GM21515 (cell line): ENCODE data around the gene HILPDA.

Source experiments
- ATAC-seq: cut with Tn5 transposase; IDR thresholded peaks from one replicate; pipeline ENCODE4 v1.9.1; 2021; ENCODE audit not compliant: unreplicated experiment

Gene HILPDA, protein sequence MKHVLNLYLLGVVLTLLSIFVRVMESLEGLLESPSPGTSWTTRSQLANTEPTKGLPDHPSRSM

DNA sequence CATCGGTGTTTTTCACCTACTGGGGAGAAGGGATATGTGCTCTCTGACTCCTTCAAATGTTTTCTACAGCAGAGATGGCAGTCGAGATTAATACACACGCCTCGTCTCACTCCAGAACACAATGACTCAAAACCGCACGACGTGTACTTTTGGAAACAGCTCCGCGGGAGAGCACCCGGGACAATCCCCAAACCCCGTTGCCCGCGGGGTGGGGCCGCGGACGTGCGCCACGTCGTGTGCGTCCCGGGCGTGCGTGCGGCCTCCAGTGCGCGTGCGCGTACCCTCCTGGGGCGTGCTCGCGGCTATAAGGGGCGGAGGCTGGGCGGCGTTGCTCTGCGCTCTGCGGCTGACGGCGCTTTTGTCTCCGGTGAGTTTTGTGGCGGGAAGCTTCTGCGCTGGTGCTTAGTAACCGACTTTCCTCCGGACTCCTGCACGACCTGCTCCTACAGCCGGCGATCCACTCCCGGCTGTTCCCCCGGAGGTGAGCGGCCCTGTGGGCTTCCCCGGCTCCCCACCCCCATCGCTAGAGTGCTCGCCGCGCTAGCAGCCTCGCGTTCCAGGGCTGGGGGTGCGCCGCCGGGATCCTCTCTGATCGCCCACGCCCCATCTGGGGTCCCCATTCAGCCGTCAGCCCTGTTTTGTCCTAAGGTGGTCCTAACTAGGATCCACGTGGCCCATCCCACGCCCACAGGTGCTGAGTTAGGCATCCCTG is at the start of gene HILPDA:
TSS of gene HILPDA (plus strand) at position 336 of the 712 bp plus-strand sequence. CDS start 1,391 bp downstream, outside the sequence.
- ATAC-seq: peak; percentile 82

DNA sequence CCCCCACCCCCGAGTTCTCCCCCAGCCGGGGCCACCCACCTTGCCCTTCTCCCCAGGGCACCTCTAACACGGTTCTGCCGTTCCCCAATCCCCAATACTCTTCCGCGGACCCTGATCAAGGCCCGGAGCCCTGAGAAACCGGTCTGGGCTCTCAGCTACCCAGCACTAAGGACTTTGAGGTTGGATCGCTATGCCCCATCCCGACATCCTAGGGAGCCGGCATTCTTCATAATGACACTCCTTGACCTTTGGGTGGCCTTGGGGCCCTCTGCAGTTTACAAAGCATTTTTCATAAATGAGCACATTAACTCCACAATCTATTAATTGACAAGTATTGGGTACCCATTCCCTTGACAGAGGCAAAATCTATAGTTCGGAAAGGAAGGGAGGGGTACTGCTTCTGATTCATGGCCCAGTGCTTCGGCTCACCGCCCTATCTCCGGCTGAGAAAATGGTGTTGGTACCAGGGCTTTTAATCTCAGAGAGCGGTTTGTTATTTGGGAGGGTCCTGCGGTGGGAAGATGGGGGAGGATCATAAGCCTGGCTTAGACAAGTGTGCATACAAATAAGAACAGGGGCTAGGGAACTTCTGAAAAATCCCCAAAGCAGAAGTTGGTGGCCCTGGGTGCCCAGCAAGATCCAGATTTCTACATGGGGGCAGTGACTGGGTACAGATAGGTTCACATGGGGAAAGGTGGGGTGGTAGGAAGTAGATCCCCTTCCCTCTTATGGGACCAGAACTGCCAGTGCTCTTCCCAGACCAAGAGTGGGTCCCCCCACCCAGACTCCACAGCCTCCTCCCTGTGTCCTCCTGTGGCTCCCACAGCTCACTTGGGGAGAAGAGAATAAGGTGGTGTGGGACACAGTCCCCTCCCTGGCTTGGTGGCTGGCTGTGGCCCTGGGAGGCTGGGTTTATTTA is 49.1 kb upstream of the HILPDA start:
- no peak for ATAC-seq

DNA sequence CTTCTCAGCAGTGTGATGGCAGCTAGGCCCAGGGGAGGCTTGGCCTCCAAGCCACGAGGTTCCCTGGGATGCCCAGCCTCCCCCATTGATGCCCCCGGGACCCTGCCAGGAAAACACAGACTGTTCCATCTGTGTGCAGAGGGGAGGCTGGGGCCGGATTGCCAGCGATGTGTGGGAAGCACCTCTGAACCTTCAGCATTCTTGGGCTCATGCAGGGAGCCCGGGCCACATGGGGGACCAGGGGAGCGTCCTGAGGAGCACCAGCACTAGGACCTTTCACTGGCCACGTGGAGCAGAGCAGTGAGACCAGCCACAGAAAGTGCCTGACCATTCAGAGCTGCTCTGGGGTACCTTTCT is 48.5 kb upstream of the HILPDA start:
- ATAC-seq: no peak

DNA sequence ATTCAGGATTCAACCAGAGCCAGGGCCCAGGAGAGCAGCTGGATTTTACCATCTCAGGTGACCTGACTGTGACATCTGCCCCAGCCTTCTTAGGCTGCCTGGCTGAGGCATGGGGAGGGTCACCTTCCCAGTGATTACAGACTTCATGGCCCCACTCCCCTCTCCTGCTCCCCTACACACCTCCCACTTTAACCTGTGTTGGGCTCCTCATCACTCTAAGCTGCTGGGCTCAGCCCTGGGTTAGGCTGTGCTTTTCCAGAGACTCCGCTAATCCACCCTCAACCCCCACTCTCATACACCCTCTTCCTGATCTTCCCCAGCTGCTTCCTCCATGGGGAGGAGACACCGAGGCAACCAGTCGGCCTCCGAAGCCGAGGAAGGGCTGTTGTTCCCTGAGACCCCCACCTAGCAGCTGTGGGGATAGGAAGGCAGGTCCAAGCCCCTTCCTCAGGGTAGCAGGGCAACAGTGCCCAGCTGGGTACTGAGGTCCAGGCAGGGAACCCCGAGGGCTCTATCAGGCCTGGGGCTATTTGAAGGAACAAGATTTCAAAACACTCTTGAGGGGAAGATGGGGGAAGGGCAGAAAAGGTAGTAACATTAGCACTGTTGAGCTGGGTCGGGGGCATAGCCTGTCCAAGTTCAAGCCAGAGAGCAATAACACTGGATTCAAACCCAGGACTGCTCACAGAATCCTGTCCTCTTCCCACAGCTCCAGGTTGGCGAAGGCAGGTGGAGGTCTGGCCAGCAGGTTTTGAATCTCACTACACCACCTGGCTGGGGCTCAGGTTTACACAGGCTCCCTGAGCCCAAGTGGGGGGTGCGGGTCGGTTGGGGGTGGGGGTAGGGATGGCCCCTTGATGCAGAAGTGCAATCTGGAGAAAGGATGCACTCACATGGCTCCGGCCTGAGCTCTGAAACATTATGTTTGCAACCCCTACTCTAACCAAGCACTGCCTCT is 47.6 kb upstream of the HILPDA start:
- no peak for ATAC-seq

DNA sequence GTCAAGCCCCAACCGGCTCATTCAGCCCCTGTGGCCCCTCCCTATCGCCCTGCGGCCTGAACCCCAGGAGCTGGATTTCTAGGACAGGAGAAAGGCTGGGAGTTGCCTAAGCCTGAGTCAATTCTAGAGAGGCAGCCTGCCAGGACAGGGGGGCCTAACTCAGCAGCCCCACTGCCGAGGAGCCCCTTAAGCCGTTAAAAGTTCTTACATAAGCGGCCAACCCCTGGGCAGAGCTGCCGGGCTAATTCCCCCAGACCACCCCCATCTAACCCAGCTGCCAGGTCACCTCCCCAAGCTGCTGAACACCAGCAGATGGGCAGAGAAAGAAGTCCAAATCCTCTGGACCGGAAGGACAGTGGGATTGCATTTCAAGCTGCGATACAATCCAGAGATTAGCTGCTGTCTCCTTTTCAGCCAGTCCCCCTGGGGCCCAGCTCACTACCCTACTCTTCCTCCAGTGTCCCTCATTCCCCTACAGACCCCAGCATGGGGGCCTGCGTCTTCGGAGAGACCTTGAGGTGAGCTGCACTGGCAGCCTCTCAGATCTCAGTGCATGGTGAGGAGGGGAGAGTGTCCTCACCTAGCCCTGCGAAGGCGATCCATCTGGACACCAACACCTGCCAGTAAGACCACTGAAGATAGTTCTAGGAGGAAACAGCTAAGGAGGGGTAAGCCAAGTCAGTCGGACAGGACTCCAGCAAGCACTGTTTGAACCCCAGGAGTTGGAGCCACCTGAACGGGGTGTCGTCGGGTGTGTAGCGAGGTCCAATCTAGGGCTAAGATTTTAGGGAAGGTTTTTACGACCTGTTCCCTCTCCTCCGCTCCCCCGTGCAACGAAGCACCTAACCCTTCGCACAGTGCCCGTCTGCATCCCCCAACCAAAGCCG is 46.7 kb upstream of the HILPDA start:
- no peak for ATAC-seq

DNA sequence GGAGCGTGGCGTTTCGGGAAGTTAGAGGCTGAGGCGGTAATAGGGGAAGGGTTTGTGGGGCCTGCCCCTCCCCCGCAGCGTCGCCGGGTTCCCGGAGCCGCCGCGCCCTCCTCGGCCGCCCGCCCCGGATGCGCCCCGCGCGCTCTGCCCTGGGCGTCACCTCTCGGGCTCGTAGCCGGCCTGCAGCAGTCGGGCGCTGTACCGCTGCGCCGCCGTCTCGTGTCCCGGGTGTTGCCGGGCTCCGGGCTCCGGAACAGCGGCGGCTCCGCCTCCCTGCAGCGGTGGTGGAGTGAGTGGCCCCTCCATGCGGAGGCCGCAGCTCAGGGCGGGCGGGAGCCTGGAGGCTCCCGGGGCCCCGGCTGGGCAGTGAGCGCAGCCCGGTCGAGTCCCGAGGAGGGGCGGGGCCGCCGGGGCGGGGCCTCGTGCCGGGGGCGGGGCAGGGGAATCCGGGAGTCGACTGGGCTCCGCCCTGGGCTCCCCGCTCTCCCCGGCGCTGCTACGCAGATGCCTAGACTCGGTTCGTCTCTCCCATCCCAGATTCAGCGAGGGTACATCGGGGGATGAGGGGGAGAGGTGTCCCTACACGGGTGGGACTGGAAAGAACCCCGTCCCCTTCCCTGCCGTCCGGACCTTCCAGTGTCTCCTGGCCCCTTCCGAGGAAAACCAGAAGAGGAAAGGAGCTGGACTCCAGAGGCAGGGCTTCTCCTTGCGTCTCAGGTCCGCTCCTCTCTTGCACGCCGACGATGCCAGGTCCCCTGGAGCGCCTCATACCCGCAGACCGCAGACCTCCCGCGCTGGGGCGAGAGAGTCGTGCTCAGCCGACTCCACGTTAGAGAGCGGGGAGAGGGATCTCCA is 45.9 kb upstream of the HILPDA start, which contains the start of gene IMPDH1:
TSS of gene IMPDH1 (minus strand) at position 387 of the 855 bp plus-strand sequence. CDS start at position 306, 81 bp downstream.
- peak; percentile 79 for ATAC-seq

DNA sequence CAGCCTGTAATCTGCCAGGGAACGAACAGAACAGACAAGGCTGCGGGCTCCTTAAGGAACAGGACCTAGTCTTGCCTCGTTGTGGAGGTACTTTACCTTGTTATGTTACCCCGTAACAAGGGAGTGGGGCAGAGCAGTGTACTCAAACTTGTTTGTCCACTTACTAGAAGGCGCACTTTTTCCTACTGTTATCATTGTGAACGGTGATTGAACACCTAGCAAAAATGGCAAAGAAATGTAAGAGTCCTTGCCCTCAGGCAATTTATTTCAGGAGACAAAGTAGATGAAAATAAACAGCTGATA is 45.3 kb upstream of the HILPDA start:
- ATAC-seq: no peak

DNA sequence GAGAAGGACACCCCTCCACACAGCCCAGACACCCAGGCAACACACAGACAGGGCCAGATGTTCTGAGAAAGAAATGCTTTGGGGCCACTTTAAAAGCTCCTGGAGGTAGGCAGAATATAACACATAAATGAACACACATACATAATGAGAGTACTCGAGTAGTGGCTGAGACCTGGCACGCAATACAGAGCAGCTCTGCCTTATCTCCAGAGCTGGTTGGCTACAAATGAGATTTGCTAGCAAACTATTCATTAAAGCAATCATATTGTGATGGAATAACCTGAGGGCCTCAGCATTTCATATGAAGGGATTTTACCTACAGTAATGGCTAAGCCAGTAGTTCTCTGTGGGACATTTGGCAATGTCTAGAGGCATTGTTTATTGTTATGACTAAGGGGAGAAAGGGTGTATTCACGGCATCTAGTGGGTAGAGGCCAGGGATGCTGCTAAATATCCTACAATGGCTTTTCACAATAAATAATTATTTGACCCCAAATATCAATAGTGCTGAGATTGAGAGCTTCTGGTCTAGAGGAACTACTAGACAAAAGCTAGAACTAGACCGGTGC is 40.4 kb upstream of the HILPDA start:
- ATAC-seq: no peak

DNA sequence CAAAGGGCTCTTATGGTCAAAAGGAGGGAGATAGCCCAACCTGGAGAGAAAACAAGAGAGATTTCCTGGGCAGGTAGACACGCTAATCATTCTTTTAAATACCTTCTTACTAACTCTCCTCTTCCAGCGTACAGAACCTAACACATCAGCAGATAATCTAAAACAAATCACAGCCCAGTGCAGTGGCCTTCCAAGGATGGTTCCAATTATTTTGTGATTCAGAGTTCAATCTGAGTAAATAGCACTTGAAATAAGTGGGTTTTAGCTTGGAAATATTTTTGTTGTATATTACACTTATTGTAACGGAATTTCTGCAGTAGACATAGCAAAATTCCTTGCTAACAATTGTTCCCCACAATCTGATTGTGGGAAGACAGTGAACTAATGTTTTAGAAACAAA is 38.6 kb upstream of the HILPDA start:
- ATAC-seq: no peak

DNA sequence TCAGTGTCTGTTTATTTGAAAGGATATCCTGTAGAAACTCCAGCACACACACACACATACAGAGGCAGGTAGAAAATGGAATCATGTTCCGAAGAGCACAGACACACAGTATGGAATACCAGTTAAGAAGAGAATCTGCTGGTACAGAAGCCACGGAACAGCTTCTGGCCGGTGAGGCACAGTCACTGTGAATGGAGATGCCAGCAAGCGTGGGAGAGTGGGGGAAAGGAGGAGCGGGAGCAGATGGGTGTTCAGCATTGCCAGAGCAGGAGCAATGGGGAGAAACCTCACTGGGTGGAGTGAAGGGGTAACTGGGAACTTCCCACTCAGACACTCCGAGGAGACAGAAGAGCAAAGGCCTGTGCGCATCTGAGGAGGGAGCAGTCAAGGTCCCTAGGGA is 36.4 kb upstream of the HILPDA start:
- no peak for ATAC-seq

DNA sequence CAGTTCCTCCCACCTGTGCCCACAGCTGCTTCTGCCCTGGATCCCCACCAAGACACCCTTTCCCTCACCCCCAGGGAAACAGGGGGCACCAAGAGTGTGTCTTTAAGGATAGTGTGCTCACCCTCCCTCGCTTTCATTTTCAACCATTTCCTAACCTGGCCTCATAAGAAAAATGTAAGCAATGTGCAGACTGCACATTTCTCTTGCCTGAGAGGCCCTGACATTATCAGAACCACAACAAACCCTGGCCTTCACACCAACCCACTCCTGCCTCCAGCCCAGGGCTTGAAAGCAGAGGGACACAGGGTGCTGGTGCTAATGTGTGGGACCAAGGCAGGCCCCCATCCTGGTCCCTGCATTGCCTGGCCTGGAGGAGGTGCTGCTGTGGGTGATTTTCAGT is 34.9 kb upstream of the HILPDA start:
- ATAC-seq: no peak

DNA sequence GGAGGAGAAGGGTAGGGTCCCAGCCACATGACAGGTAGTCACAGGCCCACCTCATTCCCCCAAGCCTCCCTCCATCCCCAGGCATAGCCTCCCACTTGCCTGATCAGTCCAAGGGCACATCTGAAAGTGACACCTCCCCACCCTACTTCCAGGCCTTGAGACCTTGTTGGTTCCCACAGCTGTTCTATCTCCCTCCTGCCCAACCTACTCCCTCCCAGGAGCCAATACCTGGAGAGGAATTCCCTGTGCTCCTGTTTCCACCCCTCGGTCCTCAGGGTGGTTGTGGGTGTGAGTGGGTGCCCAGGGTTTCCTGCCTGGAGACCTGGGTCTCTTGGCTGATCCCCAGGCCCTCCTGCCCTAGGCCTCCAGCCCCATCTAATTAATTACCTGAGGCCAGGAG is 34.3 kb upstream of the HILPDA start:
- no peak for ATAC-seq

DNA sequence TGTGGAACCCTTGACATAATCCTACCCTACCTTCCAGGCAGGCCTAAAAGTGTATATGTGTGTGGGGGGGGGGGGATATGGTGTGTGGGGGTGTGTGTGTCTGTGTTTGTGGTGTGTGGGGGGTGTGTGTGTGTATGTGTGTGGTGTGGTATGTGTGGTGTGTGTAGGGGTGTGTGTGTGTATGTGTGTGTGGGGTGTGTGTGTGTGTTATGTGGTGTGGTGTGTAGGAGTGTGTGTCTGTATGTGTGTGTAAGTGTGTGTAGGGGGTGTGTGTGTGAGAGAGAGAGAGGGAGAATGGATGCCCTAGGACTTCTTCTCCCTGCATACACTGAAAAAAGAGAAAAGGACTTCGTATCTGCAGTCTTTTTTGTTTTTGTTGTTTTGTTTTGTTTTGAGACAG is 33.6 kb upstream of the HILPDA start:
- ATAC-seq: no peak

DNA sequence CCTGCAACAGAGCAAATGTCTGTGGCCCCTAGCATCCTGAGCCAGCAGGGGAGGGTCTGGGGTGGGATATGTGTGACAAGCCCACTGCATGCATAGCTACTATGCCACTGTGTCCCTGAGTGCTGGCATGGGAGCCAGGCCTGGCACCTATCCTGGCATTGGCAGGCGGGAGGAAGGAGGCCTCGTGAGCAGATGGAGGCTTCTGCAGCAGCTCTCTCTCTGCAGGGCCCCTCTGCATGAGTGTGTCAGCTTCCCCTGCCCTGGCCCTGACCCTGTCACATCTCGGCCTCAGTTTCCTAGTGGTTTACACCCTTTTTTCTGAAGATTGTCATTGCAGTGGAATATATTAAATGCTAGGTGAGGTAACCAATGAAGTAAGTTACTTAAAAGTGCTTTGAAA is 32.8 kb upstream of the HILPDA start:
- no peak for ATAC-seq

DNA sequence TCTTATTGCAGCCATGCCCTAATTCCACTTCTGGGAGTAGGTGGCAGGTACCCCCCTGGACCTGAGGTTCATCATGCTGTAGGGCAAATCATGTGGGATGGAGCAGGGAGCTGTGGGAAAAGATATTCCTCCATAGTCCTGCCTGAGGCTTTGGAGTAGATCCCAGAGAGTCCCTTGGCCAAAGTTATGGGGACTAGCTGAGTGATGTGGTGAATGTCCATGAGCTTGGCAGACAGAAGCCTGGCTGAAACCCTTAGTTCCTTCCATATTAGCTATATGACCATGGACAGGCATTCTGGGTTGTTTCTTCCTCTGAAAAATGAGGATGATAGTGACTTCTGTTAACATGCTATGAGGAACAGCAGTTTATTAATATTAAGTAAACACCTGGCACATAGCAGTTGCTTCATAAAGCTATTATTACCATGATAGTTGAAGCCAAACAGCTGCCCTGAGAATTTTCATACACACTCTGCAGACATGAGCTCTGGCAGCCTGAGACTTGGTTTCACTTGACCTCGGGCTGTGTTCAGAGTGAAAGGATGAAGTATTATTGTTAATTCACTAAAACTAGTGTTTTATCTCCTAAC is 30.9 kb upstream of the HILPDA start:
- ATAC-seq: no peak

DNA sequence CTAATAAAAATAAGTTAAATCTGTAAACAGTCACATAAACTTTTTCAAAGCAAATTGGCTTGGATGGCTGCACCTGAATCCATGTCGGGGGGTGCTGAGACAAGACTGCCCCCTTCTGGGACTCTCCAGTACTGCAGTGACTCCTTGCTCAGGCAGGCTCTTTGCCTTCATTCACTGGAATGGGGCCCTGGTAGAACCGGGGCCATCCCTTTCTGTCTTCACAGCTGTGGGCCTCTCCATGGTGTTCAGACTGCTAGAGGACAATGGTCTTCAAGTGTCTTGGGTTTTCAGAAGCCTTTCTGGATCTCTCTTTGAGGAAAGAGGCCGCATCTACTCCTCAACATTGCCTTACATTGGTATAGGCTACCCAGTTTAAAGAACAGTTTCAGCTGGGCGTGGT is 29.8 kb upstream of the HILPDA start:
- no peak for ATAC-seq

DNA sequence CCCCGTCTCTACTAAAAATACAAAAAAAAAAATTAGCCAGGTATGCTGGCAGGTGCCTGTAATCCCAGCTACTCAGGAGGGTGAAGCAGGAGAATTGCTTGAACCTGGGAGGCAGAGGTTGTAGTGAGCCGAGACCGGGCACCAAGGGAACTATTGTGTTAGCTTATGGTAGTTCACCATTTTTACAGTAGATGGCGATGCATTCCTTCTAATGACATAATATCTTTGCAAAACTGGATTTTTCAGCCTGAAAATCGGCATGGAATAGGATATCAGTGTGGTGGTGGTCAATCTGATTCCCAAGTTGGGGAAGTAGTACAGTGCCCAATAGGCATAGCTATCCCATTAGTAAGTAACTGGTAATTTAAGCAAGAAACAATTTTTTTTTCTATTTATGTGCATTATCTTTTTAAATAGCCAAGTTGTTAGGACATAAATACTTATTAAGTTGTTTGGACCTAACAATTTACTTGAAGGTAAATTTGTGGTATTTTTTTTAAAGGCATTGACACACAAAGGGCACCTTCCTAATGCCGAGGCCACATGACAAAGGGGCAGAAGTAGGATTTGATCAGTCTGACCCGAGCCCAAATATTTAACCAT is 28.3 kb upstream of the HILPDA start:
- ATAC-seq: no peak

DNA sequence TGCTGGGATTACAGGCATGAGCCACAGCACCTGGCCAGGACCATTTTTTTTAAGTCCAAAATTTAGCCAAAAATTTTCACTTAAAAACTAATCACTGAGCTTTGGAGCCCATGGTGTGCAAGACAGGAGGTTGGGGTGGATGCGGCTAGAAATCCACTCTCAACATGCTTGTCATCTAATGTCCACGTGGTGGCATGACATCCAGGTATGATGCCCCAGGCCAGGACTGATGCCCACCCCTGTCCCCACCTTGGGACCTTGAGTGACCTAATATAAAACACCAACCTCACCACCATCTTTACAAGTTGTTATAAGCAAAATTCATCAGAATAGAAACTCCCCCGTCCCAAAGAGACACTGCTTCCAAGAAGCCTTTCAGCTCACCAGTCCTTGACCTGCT is 25.5 kb upstream of the HILPDA start:
- no peak for ATAC-seq
